IPS-NIHi7 (cell line): ENCODE measurements around the gene DOCK4.

ENCODE experiments used
- DNase-seq: peaks from one replicate; pipeline ENCODE4 v3.0.0; 2012; ENCODE audit warnings: mixed read lengths; ENCODE audit errors: extremely low spot score

DOCK4 gene

GRCh38 chr7:111813306-111813705, 392.9 kb downstream of the DOCK4 start:
- DNase-seq = no peak

GRCh38 chr7:111806232-111806631, 400.0 kb downstream of the DOCK4 start:
- no peak for DNase-seq

GRCh38 chr7:111803015-111803758, 403.0 kb downstream of the DOCK4 start:
- no peak for DNase-seq

- no peak for DNase-seq
Measured at GRCh38 chr7:111802194-111802772, 403.9 kb downstream of the DOCK4 start.

GRCh38 chr7:111801277-111801676, 404.9 kb downstream of the DOCK4 start:
- no peak for DNase-seq

GRCh38 chr7:111796671-111797070, 409.5 kb downstream of the DOCK4 start:
- no peak for DNase-seq

GRCh38 chr7:111789870-111790269, 416.3 kb downstream of the DOCK4 start:
- no peak for DNase-seq

- no peak for DNase-seq
Measured at GRCh38 chr7:111789048-111789320, 417.2 kb downstream of the DOCK4 start.

GRCh38 chr7:111788286-111789047, 417.7 kb downstream of the DOCK4 start:
- DNase-seq = peak; percentile 15

- DNase-seq = no peak
Measured at GRCh38 chr7:111787741-111788140, 418.5 kb downstream of the DOCK4 start.

- no peak for DNase-seq
Measured at GRCh38 chr7:111787099-111787498, 419.1 kb downstream of the DOCK4 start.

GRCh38 chr7:111785076-111785475, 421.1 kb downstream of the DOCK4 start:
- no peak for DNase-seq

- DNase-seq = no peak
Measured at GRCh38 chr7:111784296-111784695, 421.9 kb downstream of the DOCK4 start.

GRCh38 chr7:111783854-111784253, 422.3 kb downstream of the DOCK4 start:
- no peak for DNase-seq

- no peak for DNase-seq
Measured at GRCh38 chr7:111780527-111780926, 425.7 kb downstream of the DOCK4 start.

- no peak for DNase-seq
Measured at GRCh38 chr7:111775206-111775605, 431.0 kb downstream of the DOCK4 start.

- no peak for DNase-seq
Measured at GRCh38 chr7:111772716-111773115, 433.5 kb downstream of the DOCK4 start.

GRCh38 chr7:111771638-111772037, 434.6 kb downstream of the DOCK4 start:
- DNase-seq = peak; percentile 25

GRCh38 chr7:111770116-111770515, 436.1 kb downstream of the DOCK4 start:
- DNase-seq = no peak

GRCh38 chr7:111765751-111766643, 440.2 kb downstream of the DOCK4 start:
- DNase-seq = no peak

- peak; percentile 61 for DNase-seq
Measured at GRCh38 chr7:111763221-111763801, 442.9 kb downstream of the DOCK4 start.

GRCh38 chr7:111762799-111763198, 443.4 kb downstream of the DOCK4 start:
- no peak for DNase-seq
